AG04450 (cell line): ENCODE results near the gene LEMD2. TPM values are rescaled to one million over a fixed set of nuclear protein-coding genes. Genes with fewer than 3 reads are reported as not detected.

ENCODE experiments used
- CTCF ChIA-PET: fragments of 300-600, 350-600 bp; formaldehyde crosslinking; extraction: SDS; loops from one replicate; lab custom pipeline; 2022; ENCODE audit warnings: antibody characterized with exemption, inconsistent platforms; lab: Charles Lee
- POLR2A ChIA-PET: fragments of 350-600 bp; formaldehyde crosslinking; extraction: SDS; loops from one replicate; lab custom pipeline; 2021; ENCODE audit warnings: antibody characterized with exemption, inconsistent platforms; lab: Yijun Ruan, JAX
- DNase-seq: peaks from one replicate; pipeline ENCODE4 v3.0.0-alpha.2; 2011; ENCODE audit warnings: low read depth, low spot score
- H3K27ac ChIP-seq: one replicate; pipeline ENCODE4 v1.5.1; 2012; ENCODE audit warnings: low read depth, low read length, control low read depth
- H3K27me3 ChIP-seq: one replicate; pipeline ENCODE4 v1.6.0; 2012; ENCODE audit warnings: low read length; ENCODE audit not compliant: control insufficient read depth, insufficient read depth
- H3K4me3 ChIP-seq: 2 replicates; pipeline ENCODE4 v1.5.1; 2011; ENCODE audit warnings: mild to moderate bottlenecking, low read depth, low read length, control low read depth
- H3K9me3 ChIP-seq: 2 replicates; pipeline ENCODE4 v1.5.1; 2012; ENCODE audit warnings: low read length; ENCODE audit not compliant: control insufficient read depth, insufficient read depth
- polyA plus RNA-seq: library from polyadenylated mRNA; depleted of rRNA; stranded (reverse); fragments of >200 nt; gene quantifications from 2 replicates; pipeline ENCODE4 v1.2.3, GENCODE V29; 2011
- TF ChIP-seq, protein P1 (sequence below): IDR thresholded peaks from 2 replicates; pipeline ENCODE4 v1.5.1; 2011; ENCODE audit warnings: low read depth, low read length, control low read depth, inconsistent platforms

LEMD2 gene
- polyA plus RNA-seq, 1 experiment, result 47.4 TPM

DNA sequence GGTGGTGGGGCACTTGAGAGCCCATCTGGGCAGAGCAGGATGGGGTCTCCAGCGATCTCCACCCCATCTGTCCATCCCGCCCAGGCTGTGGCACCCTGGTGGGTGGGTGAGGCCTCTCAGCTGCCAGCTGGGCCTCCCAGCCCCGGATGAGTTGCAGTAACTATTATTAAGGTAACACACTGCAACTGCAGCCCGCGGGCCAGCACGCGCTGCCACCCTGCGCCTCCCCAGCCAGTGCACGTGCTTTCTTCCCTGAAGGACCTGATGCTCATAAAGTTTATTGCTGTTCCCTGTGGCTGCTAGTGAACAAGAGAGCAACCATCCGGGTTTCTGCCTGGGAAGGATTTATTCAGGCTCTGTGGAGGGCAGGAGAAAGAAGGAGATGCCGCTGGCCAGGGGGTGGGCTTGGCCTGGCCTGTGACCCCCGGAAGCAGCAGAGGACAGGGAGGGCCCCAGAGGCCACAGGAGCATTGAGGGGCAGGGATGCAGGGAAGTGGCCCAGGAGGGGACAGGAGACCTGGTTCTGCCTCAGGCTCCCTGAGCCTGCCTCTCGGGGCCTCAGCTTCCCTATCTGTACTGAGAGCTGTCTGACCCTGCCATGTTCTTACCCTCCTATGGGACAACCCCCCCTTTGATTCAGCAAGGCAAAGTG lies 43.9 kb downstream of the LEMD2 start:
- Histone ChIP-seq H3K9me3 (no peaks in the 10 kb centered on the region), H3K4me3 (no peak overlapping the region), H3K27ac (peak overlapping the region; percentile 21), H3K27me3 (peaks cover 22% of the 10 kb centered on the region)
- no peak for DNase-seq
- CTCF ChIA-PET, result interaction anchor here (0.6 to 5.2 kb wide), 27 partner anchors 7 to 1186 kb away, joined by 3 to 62 read pairs (median 5); partner anchors contain the start of gene UQCC2
- TF ChIP-seq, protein P1, sequence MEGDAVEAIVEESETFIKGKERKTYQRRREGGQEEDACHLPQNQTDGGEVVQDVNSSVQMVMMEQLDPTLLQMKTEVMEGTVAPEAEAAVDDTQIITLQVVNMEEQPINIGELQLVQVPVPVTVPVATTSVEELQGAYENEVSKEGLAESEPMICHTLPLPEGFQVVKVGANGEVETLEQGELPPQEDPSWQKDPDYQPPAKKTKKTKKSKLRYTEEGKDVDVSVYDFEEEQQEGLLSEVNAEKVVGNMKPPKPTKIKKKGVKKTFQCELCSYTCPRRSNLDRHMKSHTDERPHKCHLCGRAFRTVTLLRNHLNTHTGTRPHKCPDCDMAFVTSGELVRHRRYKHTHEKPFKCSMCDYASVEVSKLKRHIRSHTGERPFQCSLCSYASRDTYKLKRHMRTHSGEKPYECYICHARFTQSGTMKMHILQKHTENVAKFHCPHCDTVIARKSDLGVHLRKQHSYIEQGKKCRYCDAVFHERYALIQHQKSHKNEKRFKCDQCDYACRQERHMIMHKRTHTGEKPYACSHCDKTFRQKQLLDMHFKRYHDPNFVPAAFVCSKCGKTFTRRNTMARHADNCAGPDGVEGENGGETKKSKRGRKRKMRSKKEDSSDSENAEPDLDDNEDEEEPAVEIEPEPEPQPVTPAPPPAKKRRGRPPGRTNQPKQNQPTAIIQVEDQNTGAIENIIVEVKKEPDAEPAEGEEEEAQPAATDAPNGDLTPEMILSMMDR, result no peak
- POLR2A ChIA-PET, result interaction anchor here (1.3 to 1.8 kb wide), 2 partner anchors 25 to 26 kb away, joined by 3 to 9 read pairs; no protein-coding TSS in a partner anchor

GRCh38 chr6:33744001-33744848 lies 44.7 kb downstream of the LEMD2 start:
- ChIA-PET CTCF (interaction anchor here (0.5 to 5.2 kb wide), 41 partner anchors 8 to 1187 kb away, joined by 3 to 62 read pairs (median 4); partner anchors contain the start of genes BAK1 and UQCC2), POLR2A (no interaction called here)
- no peaks in the 10 kb centered on the region for H3K9me3 ChIP-seq
- TF ChIP-seq, protein P1, result peak; percentile 96
- H3K4me3 ChIP-seq, result no peak overlapping the region
- H3K27ac ChIP-seq, result no peak overlapping the region
- H3K27me3 ChIP-seq, result peaks cover 22% of the 10 kb centered on the region
- no peak for DNase-seq

DNA sequence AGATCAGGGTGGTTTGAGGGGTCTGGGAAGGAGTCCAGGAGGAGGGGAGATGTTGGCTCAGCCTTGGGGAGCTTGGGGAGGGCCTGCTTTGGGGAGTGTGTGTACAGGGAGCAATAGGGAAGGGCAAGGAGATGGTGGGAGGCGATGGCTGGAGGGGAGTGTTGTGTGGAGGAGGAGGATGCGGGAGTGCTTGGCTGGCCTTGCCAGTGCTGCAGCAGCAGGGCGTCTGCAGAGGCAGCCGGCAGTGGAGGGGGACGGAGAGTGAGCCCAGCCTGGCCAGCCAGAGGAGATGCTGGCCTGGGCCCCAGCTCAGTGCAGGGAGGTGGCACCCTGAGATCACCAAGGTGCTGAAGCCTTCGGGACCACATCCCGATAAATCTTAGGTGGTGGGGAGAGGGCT lies 46.1 kb downstream of the LEMD2 start:
- peaks cover 19% of the 10 kb centered on the region for H3K27me3 ChIP-seq
- ChIA-PET POLR2A (no interaction called here), CTCF (interaction anchor here (0.7 to 5.2 kb wide), 17 partner anchors 8 to 421 kb away, joined by 3 to 62 read pairs (median 7); partner anchors contain the start of gene UQCC2)
- no peak for DNase-seq
- no peaks in the 10 kb centered on the region for H3K9me3 ChIP-seq
- no peak overlapping the region for H3K4me3 ChIP-seq
- H3K27ac ChIP-seq, result no peak overlapping the region
- TF ChIP-seq, protein P1, result no peak

GRCh38 chr6:33742092-33742491 lies 46.8 kb downstream of the LEMD2 start:
- no peak overlapping the region for H3K27ac ChIP-seq
- ChIA-PET POLR2A (no interaction called here), CTCF (interaction anchor here (0.7 to 4.5 kb wide), 5 partner anchors 26 to 413 kb away, joined by 4 to 42 read pairs (median 31); partner anchors contain the start of gene UQCC2)

More at GRCh38 chr6:33742092-33742491, 46.8 kb downstream of the LEMD2 start:
- Histone ChIP-seq H3K4me3 (no peak overlapping the region), H3K27me3 (peaks cover 19% of the 10 kb centered on the region), H3K9me3 (no peaks in the 10 kb centered on the region)
- DNase-seq, result no peak
- TF ChIP-seq, protein P1, result no peak
